Measurements from ENCODE around the gene NISCH.

DNA sequence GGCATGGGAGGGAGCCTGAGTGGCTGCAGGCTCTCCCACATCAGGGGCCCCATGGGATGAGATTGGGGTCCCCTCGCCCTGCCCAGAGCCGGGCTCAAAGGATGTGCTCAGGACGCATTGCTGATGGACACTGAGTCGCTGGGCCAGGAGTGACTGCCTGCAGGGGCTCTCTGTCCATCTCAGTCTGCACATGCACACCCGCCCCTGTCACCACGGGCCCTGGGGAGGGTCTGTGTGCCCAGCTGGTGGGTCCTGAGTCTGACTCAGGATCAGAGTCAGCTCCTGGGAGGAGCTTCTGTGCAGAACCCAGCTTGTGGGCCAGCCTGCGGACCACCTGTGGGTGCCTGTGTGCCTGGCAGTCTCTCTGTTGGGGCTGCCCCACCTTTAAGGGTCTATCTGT is 57.9 kb downstream of the NISCH start:
- TF ChIP-seq, protein P1, sequence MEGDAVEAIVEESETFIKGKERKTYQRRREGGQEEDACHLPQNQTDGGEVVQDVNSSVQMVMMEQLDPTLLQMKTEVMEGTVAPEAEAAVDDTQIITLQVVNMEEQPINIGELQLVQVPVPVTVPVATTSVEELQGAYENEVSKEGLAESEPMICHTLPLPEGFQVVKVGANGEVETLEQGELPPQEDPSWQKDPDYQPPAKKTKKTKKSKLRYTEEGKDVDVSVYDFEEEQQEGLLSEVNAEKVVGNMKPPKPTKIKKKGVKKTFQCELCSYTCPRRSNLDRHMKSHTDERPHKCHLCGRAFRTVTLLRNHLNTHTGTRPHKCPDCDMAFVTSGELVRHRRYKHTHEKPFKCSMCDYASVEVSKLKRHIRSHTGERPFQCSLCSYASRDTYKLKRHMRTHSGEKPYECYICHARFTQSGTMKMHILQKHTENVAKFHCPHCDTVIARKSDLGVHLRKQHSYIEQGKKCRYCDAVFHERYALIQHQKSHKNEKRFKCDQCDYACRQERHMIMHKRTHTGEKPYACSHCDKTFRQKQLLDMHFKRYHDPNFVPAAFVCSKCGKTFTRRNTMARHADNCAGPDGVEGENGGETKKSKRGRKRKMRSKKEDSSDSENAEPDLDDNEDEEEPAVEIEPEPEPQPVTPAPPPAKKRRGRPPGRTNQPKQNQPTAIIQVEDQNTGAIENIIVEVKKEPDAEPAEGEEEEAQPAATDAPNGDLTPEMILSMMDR (IDR thresholded peaks at IDR 0.05; ENCODE audit: insufficient read depth, low read length, poor library complexity, severe bottlenecking) = no peak
- TF ChIP-seq EZH2phosphoT487 (conservative IDR thresholded peaks at IDR 0.05; ENCODE audit: low read length) = no peak

All from SU-DHL-6 (cell line).